NOMO-1 (cell line): Measurements from ENCODE around the gene LYVE1.

Experiments
- DNase-seq, 2 experiments: peaks; one replicate each; lab custom pipeline; 2025; ENCODE audit not compliant: unreplicated experiment in 2 of 2; lab: John Stamatoyannopoulos, UW

The LYVE1 gene

DNA sequence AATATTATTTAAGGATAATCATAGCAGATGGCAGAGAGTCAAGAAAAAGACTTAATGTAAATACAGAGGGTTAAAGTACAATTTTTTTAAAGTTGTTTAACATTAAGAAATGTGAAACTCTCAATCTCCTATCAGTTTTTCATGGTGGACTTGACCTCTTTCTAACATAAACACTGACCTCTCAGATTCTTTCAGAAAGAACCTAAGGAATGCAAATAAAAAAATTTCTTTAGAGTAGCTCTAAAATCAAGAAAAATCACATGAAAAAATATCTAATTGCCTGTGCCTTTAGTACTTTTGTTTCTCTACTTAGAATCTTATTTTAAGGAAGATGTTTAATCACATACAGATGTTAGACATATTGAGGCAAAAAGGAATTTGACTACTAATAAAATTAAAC lies 40.3 kb downstream of the LYVE1 start:
- no peak for DNase-seq

DNA sequence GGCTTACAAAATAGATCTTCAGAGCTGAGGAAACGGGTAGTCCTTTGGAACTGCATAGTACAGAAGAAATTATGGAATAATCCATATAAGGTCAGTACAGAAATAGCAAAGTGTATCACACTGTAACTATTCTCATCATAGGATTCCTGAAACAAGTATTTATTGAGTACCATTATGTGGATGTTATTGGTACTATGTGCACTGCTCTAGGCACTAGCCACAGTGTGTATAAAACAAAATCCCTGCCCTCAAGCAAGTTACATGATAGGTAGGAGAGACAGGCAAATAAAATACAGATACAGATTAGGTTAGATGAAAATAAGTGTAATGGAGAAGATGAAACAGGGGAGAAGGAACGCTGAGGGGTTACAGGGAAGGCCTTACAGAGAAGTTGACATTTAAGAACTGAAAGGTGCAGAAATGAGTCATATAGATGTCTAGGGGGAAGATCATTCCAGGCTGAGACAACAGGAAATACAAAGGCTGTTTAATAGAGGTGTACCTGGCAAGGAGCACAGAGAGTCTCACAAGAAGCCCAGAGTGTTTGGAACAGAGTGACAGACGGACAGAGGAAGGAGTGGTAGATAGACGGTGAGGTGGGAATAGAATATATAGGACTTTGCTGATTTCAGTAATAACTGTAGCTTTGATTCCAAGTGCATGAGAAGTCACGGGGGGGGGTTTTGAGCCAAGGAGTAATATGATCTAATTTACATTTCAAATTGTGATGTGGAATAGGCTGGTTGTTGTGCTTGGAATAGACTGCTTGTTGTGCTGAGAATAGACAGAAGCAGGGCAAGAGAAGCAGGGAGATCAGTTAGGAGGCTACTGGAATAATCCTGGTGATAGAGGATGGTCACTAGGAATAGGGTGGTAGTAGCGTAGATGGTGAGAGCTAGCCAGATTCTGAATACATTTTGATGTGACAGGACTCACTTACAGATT lies 41.2 kb downstream of the LYVE1 start:
- no peak for DNase-seq

DNA sequence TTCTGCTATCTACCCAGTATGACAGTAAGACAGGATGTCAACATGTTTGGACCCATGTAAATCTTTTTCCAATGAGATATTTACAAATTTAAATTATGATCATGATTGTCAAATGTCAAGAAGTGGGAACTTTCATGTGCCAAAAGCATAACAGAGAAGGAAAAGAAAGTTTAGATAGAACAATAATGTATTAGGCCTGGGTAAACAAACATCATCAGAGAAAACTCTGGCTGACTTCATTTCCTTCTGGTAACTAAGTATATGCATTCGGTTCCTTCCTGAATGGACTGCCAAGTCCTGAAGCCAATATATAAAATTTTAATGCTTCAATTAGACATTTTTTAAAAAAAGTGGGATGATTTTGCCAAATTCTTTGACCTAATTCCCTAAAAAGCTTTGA lies 44.0 kb downstream of the LYVE1 start:
- DNase-seq: no peak

DNA sequence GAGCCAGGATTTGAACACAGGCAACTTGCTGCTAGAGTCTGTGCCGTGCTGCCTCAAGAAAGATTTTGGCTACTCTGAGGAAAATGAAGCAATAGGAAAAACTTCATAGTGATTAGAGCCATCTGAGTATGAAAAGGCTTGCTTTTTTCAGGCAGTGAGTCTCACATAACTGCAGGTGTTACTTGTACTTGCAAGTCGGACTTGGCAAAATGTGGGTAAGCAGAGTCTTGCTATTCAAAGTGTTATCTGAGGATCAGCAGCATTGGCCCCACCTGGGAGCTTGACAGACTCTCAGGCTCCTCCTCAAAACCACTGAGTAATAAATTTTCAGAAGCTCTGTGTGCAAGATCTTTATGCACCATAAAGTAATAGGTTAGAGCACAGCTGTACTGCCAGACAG lies 45.5 kb downstream of the LYVE1 start:
- no peak for DNase-seq

DNA sequence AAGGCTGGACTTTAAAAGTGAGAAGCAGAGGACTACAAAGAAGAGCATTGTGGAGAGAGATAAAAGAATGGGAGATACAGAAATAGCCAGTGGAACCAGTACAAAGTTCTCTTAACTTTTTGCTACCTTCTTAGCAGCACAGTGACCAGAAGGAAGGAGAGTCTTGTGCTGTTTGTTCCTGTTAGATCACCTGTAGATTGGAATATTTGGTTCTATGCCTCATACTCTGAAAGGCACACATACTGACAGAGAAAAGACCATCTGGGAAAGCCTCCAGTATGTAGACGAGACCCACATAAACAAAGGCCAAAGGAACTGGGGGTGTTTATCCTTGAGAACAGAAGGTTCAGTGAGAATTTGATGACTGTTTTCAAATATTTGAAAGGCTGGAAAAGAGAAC lies 46.2 kb downstream of the LYVE1 start:
- no peak for DNase-seq

- no peak for DNase-seq
These were observed 47.9 kb downstream of the LYVE1 start for GRCh38 chr11:10520562-10520961.

GRCh38 chr11:10519630-10520029 lies 48.8 kb downstream of the LYVE1 start:
- DNase-seq: no peak

DNA sequence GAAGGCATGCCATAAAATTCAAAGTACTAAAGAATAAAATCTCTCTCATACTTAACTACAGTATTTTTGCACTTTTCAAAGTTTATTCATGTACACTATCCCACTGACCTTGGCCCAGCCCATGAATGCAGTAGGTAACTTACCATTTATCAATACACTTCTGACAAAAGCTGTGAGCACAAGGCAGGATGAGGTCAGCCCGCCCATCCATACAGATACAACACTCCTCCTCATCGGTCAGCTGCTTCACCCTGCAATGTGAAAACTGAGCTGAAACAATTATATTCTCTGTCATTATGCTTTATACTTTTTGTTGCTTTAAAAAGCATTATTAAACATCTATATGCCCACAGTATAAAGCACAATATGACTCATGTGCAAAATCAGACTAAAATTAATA lies 49.6 kb downstream of the LYVE1 start:
- DNase-seq: no peak

GRCh38 chr11:10518123-10518522 lies 50.3 kb downstream of the LYVE1 start:
- DNase-seq: no peak

DNA sequence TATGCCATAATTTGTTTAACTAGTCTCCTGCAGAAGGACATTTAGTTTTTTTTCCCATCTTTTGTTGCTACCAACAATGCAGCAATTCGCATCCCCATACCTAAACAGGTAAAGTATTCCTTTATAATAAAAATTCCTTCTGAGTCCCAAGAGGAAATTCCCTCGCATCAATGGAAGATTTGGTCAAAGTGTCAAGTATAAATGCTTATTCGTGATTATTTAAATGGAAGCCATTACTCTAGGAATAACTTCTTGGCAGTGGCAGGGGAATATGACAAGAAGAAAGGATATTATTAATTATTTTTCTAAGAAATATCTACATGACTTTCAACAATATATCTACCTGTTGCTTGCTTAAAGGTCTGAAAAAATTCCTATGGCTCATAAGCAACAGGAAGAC lies 53.0 kb downstream of the LYVE1 start:
- DNase-seq: no peak

- no peak for DNase-seq
These were observed 53.8 kb downstream of the LYVE1 start for GRCh38 chr11:10514709-10515108.

DNA sequence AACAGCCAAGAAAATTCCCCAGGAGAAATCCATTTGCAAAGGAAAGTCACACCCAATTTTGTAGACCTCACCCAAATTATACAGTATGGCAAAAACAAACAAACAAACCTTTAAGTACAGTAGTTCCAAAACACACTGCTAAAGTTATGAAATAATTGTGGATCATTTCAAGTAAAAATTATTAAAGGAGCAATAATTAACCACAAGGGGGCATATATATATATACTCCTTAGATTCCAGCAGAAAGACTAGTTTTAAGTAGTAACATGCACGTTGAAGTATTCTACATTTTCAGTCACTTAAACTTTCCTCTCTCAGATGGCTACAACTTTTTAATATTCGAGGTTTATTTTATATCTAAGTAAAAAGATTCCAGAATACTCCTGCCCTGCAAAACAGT lies 54.3 kb downstream of the LYVE1 start:
- no peak for DNase-seq

GRCh38 chr11:10511181-10511621 lies 57.3 kb downstream of the LYVE1 start:
- no peak for DNase-seq
